ENCODE results near the gene BMF.

- TF ChIP-seq, protein P1, sequence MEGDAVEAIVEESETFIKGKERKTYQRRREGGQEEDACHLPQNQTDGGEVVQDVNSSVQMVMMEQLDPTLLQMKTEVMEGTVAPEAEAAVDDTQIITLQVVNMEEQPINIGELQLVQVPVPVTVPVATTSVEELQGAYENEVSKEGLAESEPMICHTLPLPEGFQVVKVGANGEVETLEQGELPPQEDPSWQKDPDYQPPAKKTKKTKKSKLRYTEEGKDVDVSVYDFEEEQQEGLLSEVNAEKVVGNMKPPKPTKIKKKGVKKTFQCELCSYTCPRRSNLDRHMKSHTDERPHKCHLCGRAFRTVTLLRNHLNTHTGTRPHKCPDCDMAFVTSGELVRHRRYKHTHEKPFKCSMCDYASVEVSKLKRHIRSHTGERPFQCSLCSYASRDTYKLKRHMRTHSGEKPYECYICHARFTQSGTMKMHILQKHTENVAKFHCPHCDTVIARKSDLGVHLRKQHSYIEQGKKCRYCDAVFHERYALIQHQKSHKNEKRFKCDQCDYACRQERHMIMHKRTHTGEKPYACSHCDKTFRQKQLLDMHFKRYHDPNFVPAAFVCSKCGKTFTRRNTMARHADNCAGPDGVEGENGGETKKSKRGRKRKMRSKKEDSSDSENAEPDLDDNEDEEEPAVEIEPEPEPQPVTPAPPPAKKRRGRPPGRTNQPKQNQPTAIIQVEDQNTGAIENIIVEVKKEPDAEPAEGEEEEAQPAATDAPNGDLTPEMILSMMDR (IDR thresholded peaks at IDR 0.05; ENCODE audit: poor library complexity), result no peak
- no peak for TF ChIP-seq EZH2phosphoT487 (IDR thresholded peaks at IDR 0.05; ENCODE audit: low read depth, severe bottlenecking, unreplicated experiment)
Observed at GRCh38 chr15:40042791-40043320, 65.8 kb downstream of the BMF start.

All from hepatocyte (in vitro differentiated cells).